ENCODE data around the gene HIVEP3. TPM values are rescaled to one million over a fixed set of nuclear protein-coding genes. Genes with fewer than 3 reads are reported as not detected.

Gene HIVEP3
- total RNA-seq, 2 experiments from 2014 or later: 26.3 to 27.2 TPM

DNA sequence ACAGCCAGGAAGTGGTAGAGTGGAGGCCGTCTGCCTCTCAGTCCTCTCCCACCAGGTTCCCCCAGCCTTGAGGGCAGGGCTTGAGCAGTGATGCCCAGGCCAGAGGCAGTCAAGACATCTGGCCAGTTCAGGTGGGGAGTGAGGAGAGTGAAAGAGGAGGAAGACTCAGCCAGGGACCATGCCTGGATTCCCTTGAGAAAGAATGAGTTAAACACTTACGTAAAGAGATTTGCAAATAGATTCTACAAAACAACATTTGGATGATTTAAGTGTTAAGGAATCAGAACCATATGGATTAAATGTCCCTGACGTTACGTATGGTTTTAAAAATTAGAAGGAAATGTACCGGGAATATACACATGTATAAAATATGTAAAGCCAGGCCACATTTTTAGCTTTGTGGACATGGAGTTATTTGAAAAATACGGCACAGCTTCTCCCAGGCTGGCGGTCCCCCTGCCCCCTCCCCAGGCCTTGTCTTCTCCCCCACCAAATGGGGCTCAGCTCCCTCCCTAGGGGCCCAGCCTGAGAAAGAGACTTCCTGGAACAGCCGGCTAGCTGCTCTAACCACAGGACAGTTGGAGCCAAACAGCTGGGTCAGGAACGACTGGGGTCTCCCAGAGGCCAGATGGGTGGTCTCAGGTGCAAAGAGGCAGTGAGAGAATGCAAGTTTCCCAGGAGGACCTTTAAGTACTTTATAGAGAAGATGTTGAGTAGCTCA lies 245.9 kb downstream of the HIVEP3 start:
- ChIA-PET CTCF (interaction anchor here (1.0 to 1.6 kb wide), 5 partner anchors 9 to 99 kb away, joined by 3 to 6 read pairs (median 3); no protein-coding TSS in a partner anchor), POLR2A (interaction anchor here (0.9 to 3.1 kb wide), 4 partner anchors 10 to 119 kb away, joined by 3 to 22 read pairs (median 4); no protein-coding TSS in a partner anchor)

DNA sequence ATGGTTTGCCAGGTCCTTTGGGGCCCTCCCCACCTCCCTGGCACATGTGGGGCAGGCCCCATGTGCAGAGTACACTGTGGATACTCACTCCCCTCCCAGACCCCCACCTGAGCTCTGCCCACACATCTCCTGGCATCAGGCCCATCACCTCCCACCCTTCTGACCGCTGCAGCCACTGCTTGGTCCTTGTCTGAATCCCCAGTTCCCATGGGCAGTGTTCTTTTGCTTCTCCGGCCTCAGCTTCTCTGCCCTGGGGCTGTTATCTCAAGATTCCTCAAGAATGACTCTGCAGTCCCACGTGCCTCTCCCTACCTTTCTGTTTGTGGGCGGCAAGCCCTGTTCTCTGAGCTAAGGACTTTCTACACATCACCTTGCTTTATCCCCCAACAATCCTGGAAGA lies 246.5 kb downstream of the HIVEP3 start:
- ChIA-PET POLR2A (interaction anchor here (3.1 kb wide), 1 partner anchor 10 kb away, joined by 22 read pairs; no protein-coding TSS in a partner anchor), CTCF (interaction anchor here (1.0 to 1.8 kb wide), 4 partner anchors 9 to 98 kb away, joined by 3 to 9 read pairs (median 4); no protein-coding TSS in a partner anchor)

DNA sequence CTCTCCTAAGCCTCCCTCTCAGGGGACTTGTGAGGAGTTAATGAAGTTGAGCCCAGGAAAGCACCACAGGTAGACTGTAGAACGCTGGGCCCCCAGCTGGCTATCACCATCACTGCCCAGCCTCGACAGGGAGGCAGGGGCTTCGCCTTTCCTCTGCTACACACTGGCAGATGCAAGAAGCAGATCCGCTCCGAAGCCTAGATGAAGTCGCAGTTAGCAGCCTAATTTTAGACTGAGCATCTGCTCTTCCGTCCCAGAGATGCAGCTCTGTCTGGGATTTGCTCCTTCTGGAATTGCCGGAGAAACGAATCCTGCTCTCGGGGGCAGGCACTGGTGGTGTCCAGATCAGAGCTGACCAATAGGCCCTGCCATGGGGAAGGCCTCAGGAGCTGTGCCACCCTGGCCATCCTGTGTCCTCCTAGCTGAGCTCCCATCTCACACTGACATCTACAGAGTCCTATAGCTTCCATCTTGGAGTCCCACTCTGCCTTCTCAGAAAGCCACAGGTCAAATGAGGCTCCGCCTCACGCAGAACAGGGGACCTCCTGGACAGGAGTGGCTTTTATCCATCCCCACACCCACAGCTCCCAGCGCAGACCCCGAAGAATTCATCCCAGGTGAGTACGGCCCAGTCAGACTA lies 247.5 kb downstream of the HIVEP3 start:
- POLR2A ChIA-PET: no interaction called here
- CTCF ChIA-PET: interaction anchor here (1.0 to 1.8 kb wide), 4 partner anchors 10 to 56 kb away, joined by 3 to 9 read pairs (median 3); no protein-coding TSS in a partner anchor

DNA sequence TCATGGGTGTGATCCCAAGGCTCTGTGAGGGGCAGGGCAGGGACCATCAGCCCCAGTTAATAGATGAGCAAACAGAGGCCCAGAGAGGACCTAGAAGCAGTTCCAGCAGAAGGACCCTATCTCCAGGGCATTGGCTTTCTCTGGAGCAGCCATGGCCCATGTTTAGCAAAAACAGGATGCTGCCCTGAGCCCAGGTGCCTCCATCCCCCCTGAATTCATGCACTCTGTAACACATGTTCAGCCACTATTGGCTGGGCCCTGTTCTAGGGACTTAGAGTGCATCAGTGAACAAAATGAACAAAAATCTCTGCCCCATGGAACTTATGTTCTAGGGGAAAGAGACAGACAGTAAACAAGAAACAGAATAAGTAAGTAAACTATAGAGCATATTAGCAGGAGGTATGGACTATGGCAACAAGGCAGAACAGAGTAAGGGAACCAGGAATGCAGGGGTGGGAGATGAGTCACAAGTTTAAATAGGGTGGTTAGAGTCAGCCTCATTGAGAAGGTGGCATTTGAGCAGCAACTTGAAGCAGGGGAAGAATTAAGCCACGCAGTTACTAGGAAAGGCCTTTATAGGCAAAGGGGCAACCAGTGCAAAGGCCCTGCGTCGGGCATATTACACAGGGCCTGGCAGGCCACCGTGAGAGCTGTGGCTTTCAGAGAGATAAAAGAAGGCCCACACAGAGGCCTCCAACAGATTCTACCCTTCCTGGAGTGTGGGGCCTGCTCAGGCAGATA lies 248.3 kb downstream of the HIVEP3 start:
- ChIA-PET CTCF (interaction anchor here (1.1 to 1.8 kb wide), 3 partner anchors 11 to 57 kb away, joined by 3 to 9 read pairs (median 3); no protein-coding TSS in a partner anchor), POLR2A (no interaction called here)

DNA sequence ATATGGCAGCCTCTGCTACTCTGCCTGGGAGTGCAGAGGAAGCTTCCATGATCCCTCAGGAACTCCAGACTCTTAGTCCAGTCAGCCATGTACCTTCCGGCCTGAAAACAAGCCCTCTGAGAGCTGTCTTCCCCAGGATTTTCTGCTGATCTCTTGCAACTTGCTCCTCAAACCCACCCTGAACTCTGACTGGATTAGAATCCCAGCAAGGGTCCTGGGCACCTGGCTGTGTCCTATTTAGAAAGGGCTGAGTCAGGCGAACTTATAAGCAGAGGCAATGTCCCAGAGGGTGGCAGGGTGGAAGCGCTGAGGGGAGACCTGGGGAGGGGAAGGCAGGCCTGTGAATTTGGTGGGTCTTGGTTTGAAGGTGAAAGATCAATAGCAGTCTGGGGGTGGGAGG lies 249.8 kb downstream of the HIVEP3 start:
- ChIA-PET CTCF (no interaction called here), POLR2A (interaction anchor here (0.6 to 1.0 kb wide), 2 partner anchors 12 to 115 kb away, joined by 3 read pairs; no protein-coding TSS in a partner anchor)

DNA sequence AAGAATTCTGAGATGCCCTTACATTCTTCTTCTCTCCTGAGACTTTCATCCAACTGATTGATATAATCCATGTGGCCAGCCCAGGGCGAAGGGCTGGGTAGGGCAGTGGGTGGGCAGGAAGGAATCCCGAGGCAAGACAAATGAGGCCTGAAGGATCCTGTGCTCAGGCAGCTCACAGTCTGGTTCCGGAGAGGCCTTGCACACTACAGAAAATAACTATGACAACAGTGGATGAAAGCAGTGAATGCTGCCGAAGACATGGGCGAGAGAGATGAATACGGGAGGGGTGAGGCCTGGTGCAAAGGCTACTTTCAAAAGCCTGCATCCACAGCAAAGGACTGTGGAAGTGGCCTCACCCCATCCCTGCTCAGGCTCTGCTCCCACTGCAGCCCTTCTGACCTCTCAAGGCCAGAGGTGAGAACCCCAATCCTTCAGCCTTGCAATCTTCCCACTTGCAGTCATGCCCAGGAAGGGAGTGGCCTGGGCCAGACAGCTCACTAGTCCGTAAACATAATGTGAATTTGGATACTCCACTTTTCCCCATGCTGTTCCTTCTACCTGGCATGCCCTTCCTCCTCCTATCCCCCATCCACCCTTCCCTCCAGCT lies 250.6 kb downstream of the HIVEP3 start:
- ChIA-PET CTCF (no interaction called here), POLR2A (interaction anchor here (0.6 to 1.0 kb wide), 2 partner anchors 12 to 115 kb away, joined by 3 read pairs; no protein-coding TSS in a partner anchor)

DNA sequence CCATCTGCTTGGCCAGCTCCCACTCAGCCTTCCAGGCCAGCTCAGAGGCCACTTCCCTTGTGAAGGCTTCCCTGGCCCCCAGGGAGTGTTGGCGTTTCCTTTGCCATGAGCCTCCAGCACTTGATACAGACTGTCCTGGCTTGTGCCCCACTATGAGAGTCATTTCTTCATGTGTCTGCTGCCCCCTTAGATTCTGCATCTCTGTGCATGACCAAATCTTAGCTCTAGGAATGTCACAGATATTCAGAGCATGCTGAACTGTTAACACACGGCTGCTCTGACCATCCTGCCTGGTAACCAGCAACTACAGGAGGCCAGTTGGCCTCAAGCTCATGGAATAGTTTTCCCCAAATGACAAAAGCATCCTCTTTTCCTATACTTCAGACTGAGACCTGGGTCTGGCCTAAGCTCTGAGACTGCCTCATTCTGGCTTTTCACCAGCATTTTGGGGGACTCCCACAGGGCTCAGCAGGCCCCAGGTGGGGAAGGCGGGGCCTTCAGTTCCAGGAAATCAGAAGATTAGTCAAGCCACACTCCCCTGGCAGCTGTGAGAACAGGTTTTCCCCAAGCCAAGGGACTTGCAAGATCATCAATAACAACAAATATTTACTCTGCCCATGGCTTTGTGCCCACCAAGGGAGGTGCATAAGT lies 251.6 kb downstream of the HIVEP3 start:
- ChIA-PET CTCF (interaction anchor here (1.0 to 1.1 kb wide), 3 partner anchors 16 to 74 kb away, joined by 3 to 4 read pairs (median 4); no protein-coding TSS in a partner anchor), POLR2A (no interaction called here)

DNA sequence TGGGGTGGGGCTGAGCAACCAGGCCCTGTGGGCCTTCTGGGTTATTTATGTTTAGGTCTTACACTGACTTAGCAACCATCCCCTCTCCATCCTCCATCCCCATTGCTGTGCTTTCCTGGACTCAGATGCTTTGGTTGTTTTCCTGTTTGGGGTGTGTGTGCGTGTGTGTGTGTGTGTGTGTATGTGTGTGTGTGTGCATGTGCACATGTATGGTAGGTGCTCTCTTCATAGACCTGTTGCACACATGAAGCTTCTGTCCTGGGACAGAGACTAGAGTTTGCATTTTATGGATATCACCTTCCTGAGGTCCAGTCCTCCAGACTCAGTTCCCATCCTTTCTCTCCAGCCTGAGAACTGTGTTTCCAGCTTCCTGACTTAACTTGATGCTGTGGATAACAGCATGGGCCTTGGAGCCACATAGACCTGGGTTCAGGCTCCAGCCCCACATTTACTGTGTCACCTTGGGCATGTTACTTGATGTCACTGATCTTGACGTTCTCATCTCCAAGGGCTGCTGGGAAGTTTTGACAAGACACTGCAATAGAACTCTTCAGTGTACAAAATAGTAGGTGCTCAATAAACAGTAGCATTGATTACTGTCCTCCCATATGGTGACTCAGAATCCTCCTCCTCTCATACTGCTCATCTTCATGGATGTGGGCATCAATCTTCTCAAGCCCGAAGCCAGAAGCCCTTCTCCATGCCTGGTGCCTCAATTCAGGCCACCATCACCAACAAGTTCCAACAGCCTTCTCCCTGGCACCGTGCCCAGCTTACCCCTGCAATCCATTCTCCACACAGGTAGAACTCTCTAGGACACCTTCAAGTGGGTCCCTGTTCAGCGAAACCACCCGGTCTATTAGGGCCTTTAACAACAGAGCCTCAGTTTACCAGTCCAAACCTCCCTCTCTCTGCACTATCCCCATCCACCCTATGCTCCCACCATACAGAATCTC lies 252.5 kb downstream of the HIVEP3 start:
- ChIA-PET CTCF (interaction anchor here (1.0 to 1.1 kb wide), 3 partner anchors 17 to 74 kb away, joined by 3 to 4 read pairs (median 4); no protein-coding TSS in a partner anchor), POLR2A (no interaction called here)

DNA sequence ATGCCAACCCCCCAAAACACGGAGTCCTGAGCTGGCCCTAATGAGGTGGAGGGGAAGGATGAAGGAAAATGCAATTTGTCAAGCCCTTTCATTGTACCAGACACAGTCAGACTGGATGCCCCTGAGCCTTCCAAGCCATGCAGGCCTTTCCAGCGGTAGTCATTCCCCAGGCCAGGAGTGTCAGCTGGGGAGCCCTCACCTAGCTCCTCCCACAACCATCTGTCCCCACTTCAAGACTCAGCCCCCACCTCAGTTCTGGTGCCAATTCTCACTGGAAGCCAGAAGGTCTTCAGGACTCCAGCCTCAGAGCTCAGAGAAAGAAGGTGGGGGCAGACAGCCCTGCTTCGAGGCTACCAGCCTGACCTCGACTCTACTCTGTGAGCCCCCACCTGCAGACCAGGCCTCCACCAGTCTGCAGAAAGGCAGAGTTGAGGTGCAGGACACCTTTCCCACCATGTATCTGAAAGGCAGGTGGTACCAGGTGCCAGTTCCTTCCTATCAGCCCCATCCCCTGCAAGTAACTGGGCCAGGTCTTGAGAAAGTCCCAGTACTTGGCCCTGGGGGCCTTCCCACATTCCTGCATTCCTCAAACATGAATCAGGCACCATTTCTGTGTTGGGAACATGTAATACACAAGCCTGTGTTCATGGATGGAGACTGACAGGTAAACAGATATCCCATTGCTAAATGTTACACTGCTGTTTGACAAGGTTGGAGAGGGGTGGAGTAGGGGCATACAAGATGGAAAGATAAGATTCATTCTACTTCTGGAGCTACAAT lies 253.7 kb downstream of the HIVEP3 start:
- CTCF ChIA-PET: no interaction called here
- POLR2A ChIA-PET: interaction anchor here (0.6 to 1.2 kb wide), 3 partner anchors 12 to 62 kb away, joined by 3 to 4 read pairs (median 4); no protein-coding TSS in a partner anchor

DNA sequence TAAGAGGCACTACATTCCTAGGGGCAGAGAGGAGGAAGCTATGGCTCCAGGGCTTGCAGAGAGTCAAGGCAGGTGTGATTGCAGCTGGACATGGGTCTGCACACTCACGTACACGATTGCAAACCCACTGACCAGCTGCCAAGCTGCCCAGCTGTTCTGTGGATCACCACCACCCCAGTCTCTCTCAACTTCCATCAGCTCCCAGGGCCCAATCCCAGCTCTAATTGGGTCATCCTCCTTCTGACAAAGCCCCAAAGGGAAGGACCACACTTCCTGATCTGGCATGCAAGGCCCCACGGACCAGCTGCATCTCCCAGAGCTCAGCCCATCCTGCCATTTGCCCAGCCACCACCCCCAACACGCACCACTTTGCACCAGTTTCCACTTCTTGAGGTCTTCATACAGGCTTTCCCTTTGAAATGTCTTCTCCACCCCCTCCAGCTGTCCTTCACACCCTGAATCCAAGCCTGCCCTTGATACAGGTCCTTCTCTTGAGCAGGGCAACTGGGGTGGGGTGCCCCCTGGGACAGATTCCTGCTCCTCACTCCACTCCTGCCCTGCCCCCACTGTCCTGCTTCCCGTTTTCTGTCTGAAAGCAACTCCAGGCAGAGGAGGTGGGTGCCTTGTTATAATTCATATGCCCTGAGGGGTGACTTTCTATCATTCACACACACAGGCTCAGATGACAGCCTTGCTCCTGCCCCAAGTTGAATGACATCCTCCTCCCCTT lies 254.9 kb downstream of the HIVEP3 start:
- POLR2A ChIA-PET: interaction anchor here (0.6 to 1.0 kb wide), 2 partner anchors 23 to 63 kb away, joined by 3 to 4 read pairs; no protein-coding TSS in a partner anchor
- CTCF ChIA-PET: interaction anchor here (1.2 kb wide), 1 partner anchor 35 kb away, joined by 3 read pairs; no protein-coding TSS in a partner anchor

DNA sequence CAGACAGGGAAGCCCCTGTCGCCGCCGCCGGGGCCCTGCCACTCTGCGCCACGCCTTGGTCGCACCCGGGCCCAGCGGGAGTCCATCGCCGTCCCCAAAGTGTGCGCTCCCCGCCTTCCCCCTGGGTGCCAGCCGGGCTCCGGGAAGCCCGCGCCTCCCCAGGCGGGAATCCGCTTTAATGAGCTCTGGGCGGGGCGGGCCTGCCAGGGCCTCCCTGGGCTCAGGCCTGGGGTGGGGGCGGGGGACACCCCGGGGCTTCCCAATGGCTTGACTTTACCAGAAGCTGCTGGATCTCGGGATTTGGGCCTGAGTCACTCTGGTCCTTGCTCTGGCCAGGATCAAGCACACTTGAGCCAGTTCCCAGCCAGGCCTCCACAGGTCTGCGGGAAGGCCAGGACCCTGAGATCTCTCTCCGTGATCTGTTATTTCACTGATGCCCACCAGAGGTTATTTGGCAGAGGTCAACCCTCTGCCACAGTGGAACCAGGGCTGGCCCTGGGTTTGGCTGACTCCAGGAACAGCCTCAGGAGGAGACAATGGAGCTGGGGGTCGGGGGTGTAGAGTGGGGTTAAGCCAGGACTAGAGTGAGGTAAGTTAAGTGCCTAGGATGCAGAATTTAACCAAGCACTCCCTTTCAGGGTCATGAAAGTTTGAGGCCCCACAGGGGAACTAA lies 255.8 kb downstream of the HIVEP3 start:
- CTCF ChIA-PET: interaction anchor here (1.2 to 1.7 kb wide), 2 partner anchors 36 to 68 kb away, joined by 3 to 4 read pairs; no protein-coding TSS in a partner anchor
- POLR2A ChIA-PET: interaction anchor here (1.0 to 1.6 kb wide), 6 partner anchors 10 to 78 kb away, joined by 3 to 22 read pairs (median 4); no protein-coding TSS in a partner anchor

DNA sequence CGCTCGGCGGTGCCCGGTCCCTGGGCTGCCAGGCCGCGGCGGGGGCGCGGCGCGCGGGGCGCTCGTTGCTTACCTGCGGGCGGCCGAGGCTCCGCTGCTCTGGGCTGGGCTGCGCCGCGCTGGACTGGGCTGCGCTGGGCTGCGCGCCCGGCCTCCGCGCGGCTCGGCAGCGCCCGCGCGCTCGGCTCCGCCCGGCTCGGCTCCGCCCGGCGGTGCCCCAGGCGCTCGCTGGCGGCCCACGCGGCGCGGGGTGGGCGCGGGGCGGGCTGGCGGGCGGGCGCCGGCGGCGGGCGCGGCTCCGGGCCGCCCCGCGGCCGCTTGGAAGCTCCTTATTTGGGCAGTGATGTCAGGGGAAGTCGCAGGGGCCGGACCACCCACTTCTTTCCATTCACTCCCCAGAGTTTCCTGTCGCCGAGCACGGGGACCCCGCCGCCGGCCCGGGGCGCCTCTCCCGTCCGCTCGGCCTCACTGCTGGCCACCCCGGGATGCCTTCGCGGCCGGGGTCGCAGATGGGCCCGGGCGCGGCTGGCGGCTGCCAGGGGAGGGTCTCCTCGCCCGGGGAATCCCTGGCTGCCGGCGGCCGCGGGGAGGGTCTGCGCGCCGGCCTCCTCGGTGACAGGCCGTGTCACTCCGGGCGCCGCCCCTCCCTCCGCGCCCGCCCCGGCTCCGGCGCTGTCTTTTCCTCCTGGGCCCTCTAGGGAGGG lies 256.5 kb downstream of the HIVEP3 start:
- ChIA-PET POLR2A (interaction anchor here (0.6 to 1.6 kb wide), 16 partner anchors 9 to 416 kb away, joined by 3 to 22 read pairs (median 3); no protein-coding TSS in a partner anchor), CTCF (interaction anchor here (0.6 to 1.7 kb wide), 4 partner anchors 23 to 149 kb away, joined by 3 to 4 read pairs (median 3); no protein-coding TSS in a partner anchor)

DNA sequence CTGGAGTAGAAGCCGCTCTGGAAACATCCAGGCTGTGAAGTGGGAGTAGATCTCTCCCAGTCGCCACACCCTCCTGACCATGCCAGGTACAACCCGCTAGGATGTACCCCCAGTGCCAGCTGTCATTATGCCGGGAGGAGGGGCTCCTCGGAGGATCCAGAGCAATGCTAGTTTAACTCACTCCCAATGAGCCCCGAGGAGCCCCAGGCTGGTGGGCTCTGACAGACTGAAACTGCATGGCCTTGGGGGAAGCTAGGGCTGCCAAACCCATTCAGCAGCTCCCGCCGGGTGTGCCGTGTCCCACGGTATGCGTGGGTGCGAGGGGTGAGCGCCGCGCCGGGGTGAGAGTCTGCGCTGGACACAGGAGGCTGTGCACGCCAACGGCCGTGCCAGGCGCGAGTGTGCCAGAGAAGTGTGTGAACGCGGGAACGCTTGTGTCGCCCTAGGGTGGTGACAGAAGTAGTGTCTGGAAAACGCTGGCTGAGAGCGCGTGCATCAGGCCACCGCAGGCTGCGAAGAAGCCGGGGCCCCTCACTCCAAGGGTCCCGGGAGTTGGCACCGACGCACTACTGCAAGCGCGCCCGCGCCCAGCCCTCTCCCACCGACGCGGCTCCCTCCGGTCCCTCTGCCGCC lies 257.2 kb downstream of the HIVEP3 start:
- POLR2A ChIA-PET: interaction anchor here (0.6 to 1.6 kb wide), 17 partner anchors 8 to 417 kb away, joined by 3 to 22 read pairs (median 3); no protein-coding TSS in a partner anchor
- CTCF ChIA-PET: interaction anchor here (0.6 to 2.5 kb wide), 5 partner anchors 20 to 149 kb away, joined by 3 to 11 read pairs (median 3); no protein-coding TSS in a partner anchor

Data from activated CD8-positive, alpha-beta memory T cell treated with anti-CD3 and anti-CD28 coated beads for 36 hours (primary cell).